HL-60/S4 treated with phorbol 12-myristate 13-acetate at 8.2 ng/mL for 4 days and 3 days (cell line): ENCODE data around the gene MTPN.

Experiments
- in situ Hi-C: fragments of 300-500 bp; cut with MboI; formaldehyde crosslinking; loops from 2 replicates; pipeline ENCODE4 v1.15.0; 2022; ENCODE audit warnings: low sequenced_read_pairs

Gene MTPN, protein sequence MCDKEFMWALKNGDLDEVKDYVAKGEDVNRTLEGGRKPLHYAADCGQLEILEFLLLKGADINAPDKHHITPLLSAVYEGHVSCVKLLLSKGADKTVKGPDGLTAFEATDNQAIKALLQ

DNA sequence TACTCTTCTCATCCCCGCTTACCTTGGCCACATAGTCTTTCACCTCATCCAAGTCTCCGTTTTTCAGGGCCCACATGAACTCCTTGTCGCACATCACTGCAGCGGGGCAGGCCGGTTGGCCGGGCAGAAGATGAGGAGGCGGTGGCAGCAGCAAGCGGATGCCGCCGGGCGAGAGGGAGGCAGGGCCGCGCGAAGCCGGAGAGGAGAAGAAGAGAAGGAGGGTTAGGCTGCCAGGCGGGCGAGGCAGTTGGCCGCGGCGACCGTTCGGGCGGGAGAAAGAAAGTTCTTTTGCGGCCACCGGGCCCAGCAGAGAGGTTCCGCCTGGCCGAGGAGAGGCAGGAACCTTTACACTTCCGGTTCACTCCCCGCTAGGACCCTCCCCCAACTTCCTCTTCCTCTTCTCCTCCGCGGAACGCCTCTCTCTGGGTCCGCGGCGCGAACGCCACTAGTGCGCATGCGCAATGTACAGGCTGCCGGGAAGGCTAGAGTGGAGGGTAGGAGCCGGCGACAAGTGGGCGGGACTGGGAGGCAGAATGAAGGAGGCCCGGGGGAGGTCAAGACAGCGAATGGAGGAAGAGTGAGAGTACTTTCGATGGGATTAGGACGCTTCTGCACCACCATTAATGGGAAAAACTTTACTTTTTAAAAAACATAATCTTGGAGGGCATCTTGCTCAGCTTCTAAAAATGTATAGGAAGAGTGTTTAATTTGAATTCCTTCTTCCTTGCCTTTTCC is at the start of gene MTPN:
Gene MTPN (minus strand): TSS at position 353 of the 735 bp plus-strand sequence. CDS start 259 bp downstream, at position 94.
- in situ Hi-C loops: no loop called here

DNA sequence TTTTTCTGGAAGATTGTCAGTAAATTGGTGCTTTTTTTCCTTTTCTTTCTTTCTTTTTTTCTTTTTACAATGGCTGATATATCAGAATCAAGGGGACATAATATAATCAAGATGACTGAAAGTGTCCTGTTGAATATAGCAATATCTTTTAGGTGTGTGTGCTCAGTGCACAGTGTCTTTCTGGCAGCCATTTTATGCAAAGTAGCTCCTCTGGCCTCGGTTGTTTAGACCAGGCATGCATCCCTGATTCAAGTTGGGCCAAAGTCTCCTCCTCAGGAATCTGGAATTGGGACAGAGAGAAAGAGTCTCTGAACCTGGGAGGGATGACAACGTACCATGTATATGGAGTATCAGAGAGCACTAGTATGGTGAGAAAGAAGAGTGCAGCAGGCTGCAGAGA is 49.0 kb upstream of the MTPN start:
- in situ Hi-C loops: no loop called here

DNA sequence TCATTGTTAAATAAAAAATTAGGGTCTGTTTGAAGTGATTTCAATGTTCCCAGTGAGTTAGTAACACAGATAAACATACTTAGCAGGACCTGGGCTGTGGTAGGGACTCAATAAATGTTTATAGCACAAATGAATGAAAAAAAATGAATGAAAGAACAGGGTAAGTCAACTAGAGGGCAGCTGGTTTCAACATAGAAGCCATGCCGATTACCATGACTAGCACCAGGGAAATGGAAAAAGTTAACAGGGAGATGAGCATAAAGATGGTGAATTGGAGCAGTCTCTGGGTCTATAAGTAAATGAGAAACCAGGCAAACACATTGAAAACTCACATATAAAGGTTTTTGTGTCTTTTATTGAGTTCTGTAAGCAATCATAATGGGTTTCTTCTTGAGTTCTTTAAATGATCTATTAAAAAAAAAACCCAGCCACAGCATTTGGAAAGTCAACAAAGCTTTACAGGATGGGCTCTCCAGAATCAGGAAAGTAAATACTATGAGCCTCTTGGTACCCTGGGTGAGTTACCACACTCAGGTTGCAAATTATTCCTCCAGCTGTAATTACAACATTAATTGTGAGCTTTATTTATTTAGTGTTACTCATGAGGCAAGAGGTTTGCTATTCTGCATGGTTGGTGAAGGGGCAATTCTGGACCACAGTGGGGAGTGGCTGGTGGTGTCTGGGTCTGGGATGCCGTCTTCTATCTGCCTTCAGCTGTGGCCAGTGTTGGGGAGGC is 46.1 kb upstream of the MTPN start:
- in situ Hi-C loops: loop anchor here (25.0 kb wide), 1 partner anchor 211 kb away; no protein-coding TSS in a partner anchor

GRCh38 chr7:136020556-136020955 is 43.4 kb upstream of the MTPN start:
- in situ Hi-C loops: loop anchor here (25.0 kb wide), 1 partner anchor 208 kb away; no protein-coding TSS in a partner anchor

GRCh38 chr7:136018104-136018503 is 40.9 kb upstream of the MTPN start:
- in situ Hi-C loops: loop anchor here (25.0 kb wide), 1 partner anchor 206 kb away; no protein-coding TSS in a partner anchor

- in situ Hi-C loops: loop anchor here (25.0 kb wide), 1 partner anchor 205 kb away; no protein-coding TSS in a partner anchor
These were observed 39.7 kb upstream of the MTPN start for GRCh38 chr7:136016649-136017395.

DNA sequence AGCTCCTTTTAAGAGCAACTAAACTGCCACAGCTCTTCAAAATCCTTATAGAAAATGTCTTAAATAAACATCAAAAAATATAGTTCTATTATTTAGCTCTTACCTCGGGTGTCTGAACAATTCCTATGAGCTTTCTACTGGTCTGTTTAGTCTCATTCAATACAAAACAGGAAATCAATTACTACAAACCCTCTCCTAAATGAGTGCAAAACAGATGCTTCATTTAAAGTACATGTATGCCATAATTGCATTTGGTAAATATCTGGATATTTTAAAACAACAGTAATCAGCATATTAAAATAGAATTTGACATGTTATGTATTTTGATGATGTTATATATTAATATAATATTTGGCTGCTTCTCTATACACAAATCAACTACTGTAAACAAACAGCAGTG is 38.5 kb upstream of the MTPN start:
- in situ Hi-C loops: loop anchor here (25.0 kb wide), 1 partner anchor 203 kb away; no protein-coding TSS in a partner anchor

- in situ Hi-C loops: loop anchor here (25.0 kb wide), 1 partner anchor 202 kb away; no protein-coding TSS in a partner anchor
These were observed 37.5 kb upstream of the MTPN start for GRCh38 chr7:136014659-136015058.

GRCh38 chr7:136012238-136012637 is 35.1 kb upstream of the MTPN start:
- in situ Hi-C loops: loop anchor here (25.0 kb wide), 1 partner anchor 200 kb away; no protein-coding TSS in a partner anchor

DNA sequence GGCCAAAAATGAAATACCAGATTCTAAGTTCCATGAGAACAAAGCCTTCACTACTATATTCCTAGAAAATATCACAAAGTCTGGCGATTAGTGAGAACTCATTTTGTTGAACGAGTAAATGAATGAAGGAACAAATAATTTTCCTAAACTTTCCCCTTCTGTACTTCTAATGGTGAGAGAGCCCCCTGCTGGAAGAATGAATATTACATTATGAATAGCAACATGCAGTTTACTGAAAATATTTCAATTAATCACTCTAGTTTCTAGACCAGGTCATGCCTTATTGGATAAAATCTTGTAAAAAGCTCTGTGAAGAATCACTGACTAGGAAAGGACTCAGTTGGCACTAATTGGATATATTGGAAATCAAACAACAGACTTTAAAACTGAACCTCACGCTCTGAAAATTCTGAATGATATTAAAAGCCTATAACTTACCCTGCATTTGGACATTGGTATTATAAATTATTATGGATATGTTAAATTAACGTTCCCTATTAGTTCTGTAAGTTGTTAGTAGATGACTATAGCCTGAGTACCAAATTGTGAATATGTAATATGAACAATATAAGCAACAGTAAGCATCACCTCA is 32.4 kb upstream of the MTPN start:
- in situ Hi-C loops: loop anchor here (25.0 kb wide), 1 partner anchor 197 kb away; no protein-coding TSS in a partner anchor

- in situ Hi-C loops: loop anchor here (25.0 kb wide), 1 partner anchor 194 kb away; no protein-coding TSS in a partner anchor
These were observed 29.0 kb upstream of the MTPN start for GRCh38 chr7:136006208-136006607.

- in situ Hi-C loops: loop anchor here (25.0 kb wide), 1 partner anchor 192 kb away; no protein-coding TSS in a partner anchor
These were observed 26.9 kb upstream of the MTPN start for GRCh38 chr7:136004083-136004482.

GRCh38 chr7:136002802-136003201 is 25.6 kb upstream of the MTPN start:
- in situ Hi-C loops: loop anchor here (25.0 kb wide), 1 partner anchor 191 kb away; no protein-coding TSS in a partner anchor

GRCh38 chr7:136000288-136000913 is 23.2 kb upstream of the MTPN start:
- in situ Hi-C loops: loop anchor here (25.0 kb wide), 1 partner anchor 188 kb away; no protein-coding TSS in a partner anchor

DNA sequence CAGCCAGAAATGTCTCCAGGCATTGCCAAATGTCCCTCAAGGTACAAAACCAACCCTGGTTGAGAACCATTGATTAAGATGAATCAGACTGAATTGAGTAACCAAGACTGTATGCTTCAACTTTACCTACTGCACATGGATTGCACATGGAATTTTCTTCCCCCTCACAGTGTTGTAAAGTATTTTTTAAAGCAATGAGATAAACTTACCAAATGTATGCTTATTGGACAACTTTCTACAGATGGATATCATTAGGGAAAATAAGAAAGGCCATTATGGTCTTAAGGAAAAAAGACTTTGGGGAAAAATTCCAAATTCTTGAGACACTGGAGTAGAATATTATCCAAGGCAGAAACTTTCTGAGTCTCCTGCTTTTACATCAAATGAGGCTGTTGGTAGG is 20.9 kb upstream of the MTPN start:
- in situ Hi-C loops: no loop called here

- in situ Hi-C loops: no loop called here
These were observed 18.6 kb upstream of the MTPN start for GRCh38 chr7:135995748-135996147.

DNA sequence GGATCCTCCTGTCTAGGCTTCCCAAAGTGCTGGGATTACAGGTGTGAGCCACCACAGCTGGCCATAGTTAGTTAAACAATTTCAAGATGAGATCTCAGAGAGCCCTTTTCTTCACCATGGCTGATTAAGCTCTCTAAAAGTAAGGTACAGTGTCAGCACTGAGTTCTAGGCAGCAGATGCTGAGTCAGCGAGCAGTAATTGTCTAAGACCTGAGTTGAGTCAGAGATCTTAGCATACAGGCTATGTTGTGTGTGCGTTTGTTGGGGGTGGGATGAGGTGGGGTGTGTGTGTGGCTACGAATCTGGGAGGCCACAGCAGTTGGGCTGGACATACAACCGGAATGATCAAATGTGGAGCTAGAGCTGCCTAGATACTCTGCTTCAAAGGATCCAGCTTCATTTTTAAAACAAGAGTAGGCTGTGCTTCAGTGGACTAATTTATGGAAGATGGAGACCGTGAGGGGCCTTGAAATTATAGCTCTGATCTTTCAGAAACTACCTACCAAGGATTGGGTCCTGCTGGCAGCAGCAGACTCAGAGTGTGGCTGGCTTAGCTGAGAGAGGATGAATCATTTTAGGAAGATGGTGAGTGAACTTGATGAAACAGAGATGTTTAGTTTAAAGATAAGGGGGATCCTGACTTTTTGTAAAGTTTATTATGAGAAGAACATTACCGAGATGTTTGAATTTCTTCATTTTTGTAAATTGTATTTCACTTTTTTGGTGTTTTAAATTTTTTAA is 17.5 kb upstream of the MTPN start:
- in situ Hi-C loops: no loop called here

DNA sequence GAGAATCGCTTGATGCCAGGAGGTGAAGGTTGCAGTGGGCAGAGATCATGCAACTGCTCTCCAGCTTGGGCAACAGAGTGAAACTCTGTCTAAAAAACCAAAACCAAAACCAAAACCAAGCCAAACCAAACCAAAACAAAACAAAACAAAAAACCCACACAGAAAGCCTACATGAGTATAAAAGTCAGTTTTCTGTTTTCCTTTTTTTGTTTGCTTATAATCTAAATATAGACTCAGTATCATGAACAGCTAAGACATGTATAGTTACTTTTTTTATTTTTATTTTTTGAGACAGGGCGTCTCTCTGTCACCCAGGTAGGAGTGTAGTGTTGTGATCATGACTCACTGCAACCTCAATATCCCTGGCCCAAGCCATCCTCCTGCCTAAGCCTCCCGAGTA is 16.8 kb upstream of the MTPN start:
- in situ Hi-C loops: no loop called here

DNA sequence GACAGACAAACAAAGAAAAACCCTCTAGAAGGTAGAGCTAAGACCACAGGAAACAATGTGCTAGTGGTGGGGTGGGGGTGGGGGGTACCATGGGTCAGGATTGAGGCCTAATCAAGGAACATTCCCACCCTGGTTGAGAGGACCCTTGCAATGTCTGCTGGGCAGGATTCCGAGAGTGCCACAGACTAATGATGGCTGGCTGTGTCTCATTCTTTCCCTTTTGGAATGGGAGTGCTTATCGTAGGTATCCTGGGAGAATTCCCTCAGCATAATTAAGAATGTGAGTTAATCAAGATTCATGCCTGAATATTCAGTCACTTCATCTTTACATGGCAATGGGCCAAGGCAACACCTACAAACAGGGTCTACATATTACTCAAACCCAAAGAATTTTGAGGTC is 14.7 kb upstream of the MTPN start:
- in situ Hi-C loops: no loop called here
